ENCODE results near the gene GPR68. TPM values are rescaled to one million over a fixed set of nuclear protein-coding genes. Genes with fewer than 3 reads are reported as not detected.

The GPR68 gene
- polyA plus RNA-seq, 1 donor (not counting 4 experiments of a cell fraction or from before 2014, with no cell fraction given), result 1.2 TPM

- H3K27ac ChIP-seq (ENCODE audit: control insufficient read depth, insufficient read depth, low read length), result no peak overlapping the region
- no peak overlapping the region for H3K4me3 ChIP-seq (ENCODE audit: control insufficient read depth in 2 of 3, extremely low read depth in 1 of 3, insufficient read depth in 2 of 3, low read depth in 1 of 3, low read length in 3 of 3)
- no peaks in the 10 kb centered on the region for H3K27me3 ChIP-seq (ENCODE audit: control insufficient read depth, extremely low read depth, insufficient read depth, low read length)
- dilution Hi-C loops (cut with MboI; ENCODE audit: extremely low pct_ligation_motif_present, low sequenced_read_pairs), result no loop called here
- no peaks in the 10 kb centered on the region for H4K20me1 ChIP-seq (ENCODE audit: control insufficient read depth, extremely low read depth, insufficient read depth, low read length)
- no peaks in the 10 kb centered on the region for H3K9me1 ChIP-seq (ENCODE audit: control insufficient read depth, extremely low read depth, insufficient read depth, low read length)
- no peak for FAIRE-seq
- TF ChIP-seq CTCF (optimal IDR thresholded peaks at IDR 0.05 in 1 of 3, IDR thresholded peaks at IDR 0.05 in 1 of 3, conservative IDR thresholded peaks at IDR 0.05 in 1 of 3; ENCODE audit: extremely low read depth in 1 of 3, insufficient read depth in 2 of 3, low read length in 3 of 3), result no peak
- no peak for TF ChIP-seq EZH2 (IDR thresholded peaks at IDR 0.05; ENCODE audit: low read length)
- H3K9me3 ChIP-seq (ENCODE audit: control insufficient read depth, low read depth, low read length), result no peaks in the 10 kb centered on the region
- H2AFZ ChIP-seq (ENCODE audit: control insufficient read depth, low read length), result no peak overlapping the region
- DNase-seq (ENCODE audit: low read depth, low spot score), result no peak
- H3K79me2 ChIP-seq (ENCODE audit: control insufficient read depth, insufficient read depth, low read length), result no peaks in the 10 kb centered on the region
- no peaks in the 10 kb centered on the region for H3K4me1 ChIP-seq (ENCODE audit: control insufficient read depth, extremely low read depth, insufficient read depth, low read length)
- no peak overlapping the region for H3K4me2 ChIP-seq (ENCODE audit: control insufficient read depth, extremely low read depth, insufficient read depth, low read depth, low read length)
- H3K36me3 ChIP-seq (ENCODE audit: control insufficient read depth in 2 of 2, extremely low read depth in 1 of 2, insufficient read depth in 2 of 2, low read length in 2 of 2), result peaks cover 4 to 6% of the 10 kb centered on the region in 2 experiments
- no peak overlapping the region for H3K9ac ChIP-seq (ENCODE audit: control insufficient read depth, extremely low read depth, insufficient read depth, low read length)
Measured at GRCh38 chr14:91193069-91193468, 51.4 kb downstream of the GPR68 start.

- Histone ChIP-seq H3K27me3 (ENCODE audit: control insufficient read depth, extremely low read depth, insufficient read depth, low read length) (no peaks in the 10 kb centered on the region), H3K27ac (ENCODE audit: control insufficient read depth, insufficient read depth, low read length) (no peak overlapping the region), H3K4me3 (ENCODE audit: control insufficient read depth in 2 of 3, extremely low read depth in 1 of 3, insufficient read depth in 2 of 3, low read depth in 1 of 3, low read length in 3 of 3) (no peak overlapping the region), H3K9ac (ENCODE audit: control insufficient read depth, extremely low read depth, insufficient read depth, low read length) (no peak overlapping the region), H3K9me1 (ENCODE audit: control insufficient read depth, extremely low read depth, insufficient read depth, low read length) (no peaks in the 10 kb centered on the region), H2AFZ (ENCODE audit: control insufficient read depth, low read length) (no peak overlapping the region), H4K20me1 (ENCODE audit: control insufficient read depth, extremely low read depth, insufficient read depth, low read length) (no peaks in the 10 kb centered on the region), H3K4me2 (ENCODE audit: control insufficient read depth, extremely low read depth, insufficient read depth, low read depth, low read length) (no peak overlapping the region), H3K36me3 (ENCODE audit: control insufficient read depth in 2 of 2, extremely low read depth in 1 of 2, insufficient read depth in 2 of 2, low read length in 2 of 2) (peaks cover 4 to 9% of the 10 kb centered on the region in 2 experiments), H3K79me2 (ENCODE audit: control insufficient read depth, insufficient read depth, low read length) (no peaks in the 10 kb centered on the region), H3K4me1 (ENCODE audit: control insufficient read depth, extremely low read depth, insufficient read depth, low read length) (no peaks in the 10 kb centered on the region), H3K9me3 (ENCODE audit: control insufficient read depth, low read depth, low read length) (no peaks in the 10 kb centered on the region)
- dilution Hi-C loops (cut with MboI; ENCODE audit: extremely low pct_ligation_motif_present, low sequenced_read_pairs), result no loop called here
- DNase-seq (ENCODE audit: low read depth, low spot score) (no peak), FAIRE-seq (no peak)
- TF ChIP-seq EZH2 (IDR thresholded peaks at IDR 0.05; ENCODE audit: low read length), result no peak
- TF ChIP-seq CTCF (optimal IDR thresholded peaks at IDR 0.05 in 1 of 3, IDR thresholded peaks at IDR 0.05 in 1 of 3, conservative IDR thresholded peaks at IDR 0.05 in 1 of 3; ENCODE audit: extremely low read depth in 1 of 3, insufficient read depth in 2 of 3, low read length in 3 of 3), result no peak
Measured at GRCh38 chr14:91190853-91191252, 53.7 kb downstream of the GPR68 start.

Measured in keratinocyte (primary cell).